HepG2 (cell line): ENCODE results near the gene CHST11. TPM values are rescaled to one million over a fixed set of nuclear protein-coding genes. Genes with fewer than 3 reads are reported as not detected.

Experiments
- ATAC-seq: fragments of 200-7000 bp; cut with Tn5 transposase; 3 replicates; pipeline ENCODE4 v1.9.1; 2020; ENCODE audit warnings: mild to moderate bottlenecking, moderate library complexity
- BruUV-seq: library from RNA; stranded (reverse); fragments of 400-500 nt; replicated peaks from 2 replicates; lab custom pipeline; 2021; lab: Mats Ljungman, UMichigan
- CTCF ChIA-PET: fragments of 300-600 bp; formaldehyde crosslinking; extraction: SDS; loops from one replicate; lab custom pipeline; 2021; ENCODE audit warnings: low total read pairs, inconsistent platforms, low intra/inter-chr PET ratio; lab: Yijun Ruan, JAX
- POLR2A ChIA-PET: fragments of 350-600 bp; sonication (Branson Sonifier 250); formaldehyde crosslinking; loops from one replicate; lab custom pipeline; 2020; ENCODE audit warnings: antibody characterized with exemption, inconsistent platforms; lab: Yijun Ruan, JAX
- DNase-seq: peaks from one replicate; pipeline ENCODE4 v3.0.0-alpha.2; 2015; ENCODE audit warnings: low spot score
- FAIRE-seq: peaks from 3 replicates; lab custom pipeline; 2011; peaks lifted over from hg19 to GRCh38; lab: Jason Lieb, UNC
- H2AFZ ChIP-seq: one replicate; pipeline ENCODE4 v1.6.1; 2011; ENCODE audit warnings: low read length, inconsistent platforms
- H3K27ac ChIP-seq: fragments of 300-600 bp; 3 replicates; pipeline ENCODE4 v1.8.0; 2011; ENCODE audit warnings: mixed run types, mild to moderate bottlenecking, mixed read lengths, low read length, inconsistent platforms; ENCODE audit not compliant: insufficient read depth; ENCODE audit errors: extremely low read length
- H3K27me3 ChIP-seq, 2 experiments: fragments of 200-600 bp in 1 of 2; 2 replicates in 1 of 2; 3 replicates in 1 of 2; pipeline versions ENCODE4 v1.6.0 to v1.8.0; 2011; ENCODE audit warnings: low read length in 2 of 2, mild to moderate bottlenecking in 2 of 2, moderate library complexity in 2 of 2, inconsistent platforms in 1 of 2; ENCODE audit not compliant: insufficient read depth in 2 of 2, control insufficient read depth in 1 of 2
- H3K36me3 ChIP-seq, 2 experiments: fragments of 200-600 bp in 1 of 2; replicated peaks in 1 of 2; 2 replicates in 1 of 2; 3 replicates in 1 of 2; pipeline versions ENCODE4 v1.5.1 to v1.8.0; 2011; ENCODE audit warnings: low read length in 2 of 2, inconsistent platforms in 1 of 2; ENCODE audit not compliant: insufficient read depth in 2 of 2, control insufficient read depth in 1 of 2
- H3K4me1 ChIP-seq: 2 replicates; pipeline ENCODE4 v1.5.1; 2012; ENCODE audit warnings: low read length, inconsistent platforms; ENCODE audit not compliant: insufficient read depth
- H3K4me2 ChIP-seq: 2 replicates; pipeline ENCODE4 v1.6.0; 2011; ENCODE audit warnings: low read depth, low read length, inconsistent platforms
- H3K4me3 ChIP-seq, 3 experiments: fragments of 200-600 bp in 1 of 3; sonication (generic), shearing (Covaris generic) in 1 of 3; replicated peaks in 1 of 3; 2 replicates each; pipeline ENCODE4 v1.5.1; 2011 to 2016; ENCODE audit warnings: low read length in 3 of 3, inconsistent platforms in 2 of 3, low read depth in 2 of 3, mild to moderate bottlenecking in 2 of 3, control low read depth in 1 of 3, mixed read lengths in 1 of 3; ENCODE audit not compliant: insufficient read depth in 1 of 3
- H3K79me2 ChIP-seq: one replicate; pipeline ENCODE4 v1.6.1; 2011; ENCODE audit warnings: low read length, inconsistent platforms; ENCODE audit not compliant: insufficient read depth
- H3K9ac ChIP-seq: 2 replicates; pipeline ENCODE4 v1.6.0; 2011; ENCODE audit warnings: mild to moderate bottlenecking, low read depth, low read length, inconsistent platforms; ENCODE audit not compliant: insufficient read depth
- H3K9me3 ChIP-seq: 2 replicates; pipeline ENCODE4 v1.5.1; 2012; ENCODE audit warnings: mild to moderate bottlenecking, low read length
- H4K20me1 ChIP-seq: 2 replicates; pipeline ENCODE4 v1.6.0; 2011; ENCODE audit warnings: inconsistent platforms, mild to moderate bottlenecking, low read length, moderate library complexity; ENCODE audit not compliant: insufficient read depth
- CBX2 ChIP-seq, 2 experiments: fragments of 200-600 bp in 1 of 2; sonication (generic); formaldehyde crosslinking in 1 of 2; IDR thresholded peaks; 2 replicates each; pipeline versions ENCODE4 v1.7.0 to v1.8.1; 2018 to 2022; ENCODE audit warnings: low read depth in 2 of 2, low read length in 1 of 2, mild to moderate bottlenecking in 1 of 2, missing genetic modification reagents in 1 of 2
- EEA1 ChIP-seq: sonication (generic); formaldehyde crosslinking; IDR thresholded peaks from 2 replicates; pipeline ENCODE4 v1.5.1; 2020; ENCODE audit warnings: mild to moderate bottlenecking, missing genetic modification reagents, borderline replicate concordance
- ETV6 ChIP-seq: sonication (generic); formaldehyde crosslinking; conservative IDR thresholded peaks from 2 replicates; pipeline ENCODE4 v1.4.0; 2020; ENCODE audit warnings: missing genetic modification reagents
- KMT2B ChIP-seq: IDR thresholded peaks from 2 replicates; pipeline ENCODE4 v1.6.1; 2016; ENCODE audit warnings: missing genetic modification reagents, missing compliant biosample characterization
- MIXL1 ChIP-seq: IDR thresholded peaks from 2 replicates; pipeline ENCODE4 v1.6.1; 2016
- MYC ChIP-seq: sonication (generic); formaldehyde crosslinking; IDR thresholded peaks from 2 replicates; pipeline ENCODE4 v1.9.0; 2021; ENCODE audit warnings: missing genetic modification reagents, borderline replicate concordance
- NR1H2 ChIP-seq: sonication (generic); formaldehyde crosslinking; IDR thresholded peaks from 2 replicates; pipeline ENCODE4 v1.8.1; 2022; ENCODE audit warnings: low read depth, missing genetic modification reagents, borderline replicate concordance
- PCBP1 ChIP-seq: fragments of 200-400 bp; formaldehyde crosslinking; IDR thresholded peaks from 2 replicates; pipeline ENCODE4 v1.6.1; 2017; ENCODE audit warnings: mild to moderate bottlenecking, low read depth, low read length, borderline replicate concordance
- POLR2AphosphoS5 ChIP-seq: IDR thresholded peaks from 2 replicates; pipeline ENCODE4 v1.6.1; 2012; ENCODE audit warnings: low read depth, low read length
- RFX5 ChIP-seq: IDR thresholded peaks from 2 replicates; pipeline ENCODE4 v1.6.1; 2011; ENCODE audit warnings: low read depth, low read length, improper control_type of control experiment
- SALL2 ChIP-seq: sonication (generic); formaldehyde crosslinking; IDR thresholded peaks from 2 replicates; pipeline ENCODE4 v1.8.1; 2023; ENCODE audit warnings: mild to moderate bottlenecking, missing genetic modification reagents, inconsistent platforms
- SCMH1 ChIP-seq: sonication (generic); formaldehyde crosslinking; IDR thresholded peaks from 2 replicates; pipeline ENCODE4 v1.9.0; 2021; ENCODE audit warnings: missing genetic modification reagents, mild to moderate bottlenecking, borderline replicate concordance
- ZNF136 ChIP-seq: sonication (generic); formaldehyde crosslinking; IDR thresholded peaks from 2 replicates; pipeline ENCODE4 v1.8.1; 2022; ENCODE audit warnings: low read depth, mild to moderate bottlenecking, moderate library complexity, missing genetic modification reagents
- ZNF350 ChIP-seq: sonication (generic); formaldehyde crosslinking; IDR thresholded peaks from 2 replicates; pipeline ENCODE4 v1.4.0; 2020; ENCODE audit warnings: mild to moderate bottlenecking, low read depth, missing genetic modification reagents, borderline replicate concordance
- ZNF530 ChIP-seq: sonication (generic); formaldehyde crosslinking; IDR thresholded peaks from 2 replicates; pipeline ENCODE4 v1.5.0; 2020; ENCODE audit warnings: low read depth, mild to moderate bottlenecking, missing genetic modification reagents
- ZNF670 ChIP-seq: sonication (generic); formaldehyde crosslinking; IDR thresholded peaks from 2 replicates; pipeline ENCODE4 v1.8.0; 2022; ENCODE audit warnings: mild to moderate bottlenecking, missing genetic modification reagents, borderline replicate concordance
- ZNF768 ChIP-seq: sonication (generic); formaldehyde crosslinking; IDR thresholded peaks from 2 replicates; pipeline ENCODE4 v1.4.0; 2020; ENCODE audit warnings: missing genetic modification reagents
- WGBS: methylation state at CpG from one replicate; pipeline ENCODE4 v1.1.6; 2017; ENCODE audit warnings: low lambda C conversion rate; 5-methylcytosine and 5-hydroxymethylcytosine counted together
- in situ Hi-C: cut with HindIII; loops from 2 replicates; pipeline ENCODE4 v1.10.0; 2017; ENCODE audit warnings: low pct_unique_long_range_greater_than_20kb; ENCODE audit not compliant: extremely low pct_ligation_motif_present
- intact Hi-C: fragments of 100-400 bp; cut with micrococcal nuclease; formaldehyde crosslinking; loops from one replicate; pipeline ENCODE4 v1.10.0; 2022; ENCODE audit not compliant: unreplicated experiment
- polyA plus RNA-seq, 8 experiments: library from polyadenylated mRNA; depleted of rRNA in 3 of 8; stranded (reverse) in 7 of 8; unstranded in 1 of 8; fragments of >200 nt; fragmentation: Illumina TruSeq in 4 of 8; extraction: Trizol in 4 of 8; gene quantifications; 2 replicates each; pipeline versions ENCODE4 v1.2.1 to v1.2.3, GENCODE V29; 2011 to 2016; ENCODE audit warnings: low read depth in 4 of 8, missing spikeins in 1 of 8, mixed read lengths in 1 of 8; ENCODE audit not compliant: insufficient read depth in 1 of 8
- total RNA-seq, 5 experiments: library from RNA; depleted of rRNA; stranded (reverse); fragments of >200 nt; fragmentation: Illumina TruSeq; extraction: Trizol; gene quantifications; 2 replicates each; pipeline ENCODE4 v1.2.3, GENCODE V29; 2016; ENCODE audit warnings: low read depth in 1 of 5
- TF ChIP-seq, protein P1 (sequence below): sonication (generic); formaldehyde crosslinking; IDR thresholded peaks from 2 replicates; pipeline ENCODE4 v1.9.0; 2021; ENCODE audit warnings: missing genetic modification reagents, mild to moderate bottlenecking, borderline replicate concordance
- TF ChIP-seq, protein P2 (sequence below): IDR thresholded peaks from 2 replicates; pipeline ENCODE4 v1.6.1; 2012; ENCODE audit warnings: inconsistent platforms

CHST11 gene
- total and polyA plus RNA-seq, 2 of the 13 experiments (the other 11 are each of a cell fraction or from before 2014, with no cell fraction given): 0.15 TPM; not detected in 1

DNA sequence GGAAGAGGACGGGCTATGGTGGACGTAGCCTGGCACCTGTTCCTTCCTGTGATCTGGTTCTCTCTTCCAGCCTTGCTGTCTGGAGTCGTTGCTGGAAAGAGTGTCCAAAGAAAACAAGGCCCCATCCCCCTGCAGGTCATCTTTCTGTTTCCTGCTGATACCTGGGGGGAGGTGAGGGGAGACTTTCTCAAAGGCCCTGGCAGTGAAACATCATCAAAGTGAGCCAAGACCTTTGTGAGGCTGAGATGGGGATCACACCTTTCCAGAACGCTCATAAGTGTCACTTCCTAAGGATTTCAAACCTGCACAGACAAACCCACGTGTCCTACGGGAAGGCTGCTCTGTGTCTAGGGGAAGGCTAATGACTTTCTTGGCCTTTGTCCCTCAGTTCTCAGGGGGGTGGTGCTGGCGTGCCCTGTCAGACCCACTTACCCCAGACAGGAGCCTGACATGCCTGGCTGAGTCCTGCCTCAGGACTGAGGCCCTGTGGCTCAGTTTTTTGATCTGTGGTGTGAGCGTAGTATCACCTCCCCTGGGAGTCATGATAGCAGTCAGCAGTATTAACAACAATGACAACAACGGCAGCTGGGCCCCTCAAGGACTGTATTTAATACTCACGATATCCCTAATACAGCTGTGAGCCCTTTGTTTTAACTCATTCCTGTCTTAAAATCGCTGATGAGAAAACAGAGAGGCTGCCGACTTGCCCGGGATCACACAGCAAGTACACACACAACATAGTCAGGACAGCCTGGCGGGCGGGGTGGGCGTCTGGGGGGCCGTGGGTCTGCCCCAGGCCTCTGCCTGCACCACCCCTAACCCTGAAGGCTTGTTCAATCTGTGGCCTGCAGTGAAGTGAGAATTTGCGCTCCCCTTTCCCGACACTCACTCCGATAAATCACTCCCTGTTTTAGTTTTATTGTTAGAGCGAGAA lies 266.1 kb downstream of the CHST11 start:
- in situ Hi-C loops: no loop called here
- H3K27ac ChIP-seq: no peak overlapping the region

DNA sequence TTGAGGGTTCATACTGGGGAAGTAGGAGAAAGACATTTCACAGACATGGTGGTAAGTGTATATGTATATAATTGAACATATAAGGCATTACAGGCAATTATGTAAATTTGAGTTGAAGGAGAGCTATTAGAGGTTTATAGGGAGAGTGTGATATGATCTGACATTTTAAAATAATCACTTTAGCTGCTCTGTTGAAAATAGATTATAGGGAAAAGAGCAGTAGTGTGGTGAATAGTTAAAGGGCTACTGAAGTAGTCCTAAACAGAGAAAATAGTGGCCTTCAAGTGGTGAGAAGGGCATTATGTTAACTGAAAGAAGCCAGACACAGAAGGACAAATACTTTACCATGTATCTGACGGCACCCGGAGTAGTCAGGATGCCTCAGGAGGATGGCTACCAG lies 267.1 kb downstream of the CHST11 start:
- intact Hi-C loops: no loop called here
- Histone ChIP-seq H3K9ac (no peak overlapping the region), H3K4me2 (no peak overlapping the region), H3K4me1 (no peaks in the 10 kb centered on the region), H3K27ac (no peak overlapping the region), H3K4me3 (no peak overlapping the region), H2AFZ (no peak overlapping the region), H3K79me2 (no peaks in the 10 kb centered on the region), H3K36me3 (no peaks in the 10 kb centered on the region), H4K20me1 (no peaks in the 10 kb centered on the region), H3K9me3 (no peaks in the 10 kb centered on the region), H3K27me3 (peaks cover 9 to 52% of the 10 kb centered on the region in 2 experiments; a peak in 4 of 5 replicates)
- ChIA-PET POLR2A (no interaction called here), CTCF (no interaction called here)
- FAIRE-seq (no peak), ATAC-seq (no peak), DNase-seq (no peak)
- BruUV-seq: no TSS peak
- in situ Hi-C loops: no loop called here
- WGBS: 52% methylated on average over 2 of the region's 2 CpGs
- TF ChIP-seq KMT2B (no peak), EEA1 (no peak), NR1H2 (CRISPR knock-in tag) (no peak), MYC (CRISPR knock-in tag) (no peak), MIXL1 (CRISPR knock-in tag) (no peak), ZNF136 (no peak), ETV6 (CRISPR knock-in tag) (no peak), CBX2 (IDR thresholded peaks at IDR 0.05; ENCODE audit: low read depth, low read length) (no peak), CBX2 (CRISPR knock-in tag; IDR thresholded peaks at IDR 0.05; ENCODE audit: low read depth) (no peak), ZNF350 (CRISPR knock-in tag) (no peak), SCMH1 (no peak), ZNF670 (CRISPR knock-in tag) (no peak), RFX5 (no peak)
- TF ChIP-seq, protein P1, sequence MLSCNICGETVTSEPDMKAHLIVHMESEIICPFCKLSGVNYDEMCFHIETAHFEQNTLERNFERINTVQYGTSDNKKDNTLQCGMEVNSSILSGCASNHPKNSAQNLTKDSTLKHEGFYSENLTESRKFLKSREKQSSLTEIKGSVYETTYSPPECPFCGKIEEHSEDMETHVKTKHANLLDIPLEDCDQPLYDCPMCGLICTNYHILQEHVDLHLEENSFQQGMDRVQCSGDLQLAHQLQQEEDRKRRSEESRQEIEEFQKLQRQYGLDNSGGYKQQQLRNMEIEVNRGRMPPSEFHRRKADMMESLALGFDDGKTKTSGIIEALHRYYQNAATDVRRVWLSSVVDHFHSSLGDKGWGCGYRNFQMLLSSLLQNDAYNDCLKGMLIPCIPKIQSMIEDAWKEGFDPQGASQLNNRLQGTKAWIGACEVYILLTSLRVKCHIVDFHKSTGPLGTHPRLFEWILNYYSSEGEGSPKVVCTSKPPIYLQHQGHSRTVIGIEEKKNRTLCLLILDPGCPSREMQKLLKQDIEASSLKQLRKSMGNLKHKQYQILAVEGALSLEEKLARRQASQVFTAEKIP (CRISPR knock-in tag): no peak

More for the DNA sequence above, 266.1 kb downstream of the CHST11 start:
- Histone ChIP-seq H3K9me3 (no peaks in the 10 kb centered on the region), H3K79me2 (no peaks in the 10 kb centered on the region), H3K9ac (no peak overlapping the region), H3K27me3 (peaks cover 12 to 61% of the 10 kb centered on the region in 2 experiments; a peak in 4 of 5 replicates), H3K36me3 (no peaks in the 10 kb centered on the region), H2AFZ (no peak overlapping the region)
- ATAC-seq: no peak
- POLR2A ChIA-PET: no interaction called here
- intact Hi-C loops: no loop called here
- 37% methylated on average over 15 of the region's 21 CpGs for WGBS
- TF ChIP-seq SALL2 (CRISPR knock-in tag) (no peak), ZNF768 (CRISPR knock-in tag) (peak; percentile 89), ZNF530 (CRISPR knock-in tag) (no peak), PCBP1 (no peak), POLR2AphosphoS5 (no peak)
- TF ChIP-seq, protein P2, sequence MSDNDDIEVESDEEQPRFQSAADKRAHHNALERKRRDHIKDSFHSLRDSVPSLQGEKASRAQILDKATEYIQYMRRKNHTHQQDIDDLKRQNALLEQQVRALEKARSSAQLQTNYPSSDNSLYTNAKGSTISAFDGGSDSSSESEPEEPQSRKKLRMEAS: no peak
- TF ChIP-seq, all 625 proteins: peak for 1
- Histone ChIP-seq H3K4me1 (no peaks in the 10 kb centered on the region), H3K4me3 (no peak overlapping the region), H4K20me1 (no peaks in the 10 kb centered on the region), H3K4me2 (no peak overlapping the region)
- no peak for FAIRE-seq
- DNase-seq: no peak
- CTCF ChIA-PET: no interaction called here
- no TSS peak for BruUV-seq
